AG10803 (cell line): ENCODE measurements around the gene AP3S1.

Experiments used
- DNase-seq: peaks from one replicate; pipeline ENCODE4 v3.0.0; 2010; ENCODE audit warnings: low read depth
- H3K4me3 ChIP-seq: 2 replicates; pipeline ENCODE4 v1.5.1; 2011; ENCODE audit warnings: mild to moderate bottlenecking, low read length, control low read depth
- CTCF ChIP-seq: conservative IDR thresholded peaks from 2 replicates; pipeline ENCODE4 v1.5.1; 2011; ENCODE audit warnings: mild to moderate bottlenecking, low read length, control low read depth, inconsistent platforms

The AP3S1 gene

DNA sequence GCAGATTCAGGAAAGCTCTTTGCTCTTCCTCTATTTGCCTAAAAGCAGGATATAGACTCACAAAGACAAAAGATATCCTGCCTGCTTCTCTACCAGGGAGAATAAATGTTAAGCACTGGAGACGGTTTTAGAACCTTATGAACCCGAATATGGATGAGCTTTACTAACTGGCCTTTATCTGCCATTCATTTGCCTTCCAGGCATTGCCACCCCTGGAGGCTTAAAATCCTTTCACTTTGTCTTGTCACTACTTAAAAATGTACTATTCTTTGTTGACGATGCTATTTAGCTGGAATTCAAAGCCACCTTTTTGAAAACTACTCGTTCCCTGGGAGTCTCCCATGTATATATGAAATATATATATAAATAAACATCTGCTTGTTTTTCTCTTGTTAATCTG lies 97.3 kb downstream of the AP3S1 start:
- no peak for DNase-seq
- TF ChIP-seq CTCF: no peak
- H3K4me3 ChIP-seq: no peak overlapping the region

DNA sequence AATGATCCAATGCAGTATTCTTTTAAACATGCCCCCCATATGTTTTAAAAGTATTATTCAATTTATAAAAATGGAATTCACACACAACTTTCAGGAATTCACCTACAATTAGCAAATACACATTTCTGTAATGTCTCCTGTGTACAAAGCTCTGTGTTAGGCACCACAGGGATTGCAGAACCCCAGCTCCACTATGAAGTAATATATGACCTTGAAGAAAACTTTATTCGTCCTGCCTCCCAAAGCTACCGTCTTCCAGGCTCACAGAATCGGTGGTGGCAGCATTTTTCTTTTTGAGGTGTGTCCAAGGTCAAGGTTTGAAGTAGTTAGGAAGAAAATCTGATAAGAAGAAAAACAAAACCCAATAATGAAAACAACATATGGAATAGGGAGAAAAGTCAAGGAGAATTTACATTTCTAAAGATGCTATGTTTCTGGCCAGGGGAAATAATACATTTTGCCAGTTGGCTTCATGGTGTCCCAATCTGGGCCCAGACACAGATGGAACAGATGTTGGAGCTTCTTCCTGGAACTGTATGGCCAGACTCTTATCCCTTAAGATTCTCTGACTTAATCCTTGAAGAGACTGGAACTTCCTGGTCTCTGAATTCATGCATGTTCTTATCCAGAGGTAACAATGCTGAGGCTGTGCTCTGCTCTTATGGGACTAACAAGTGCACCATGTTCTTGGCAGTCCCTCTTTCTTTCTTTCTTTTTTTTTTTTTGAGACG lies 98.5 kb downstream of the AP3S1 start:
- DNase-seq: no peak
- TF ChIP-seq CTCF: no peak
- no peak overlapping the region for H3K4me3 ChIP-seq

- peak; percentile 98 for DNase-seq
- TF ChIP-seq CTCF: no peak
Observed at GRCh38 chr5:115941051-115941675, 99.4 kb downstream of the AP3S1 start.

DNA sequence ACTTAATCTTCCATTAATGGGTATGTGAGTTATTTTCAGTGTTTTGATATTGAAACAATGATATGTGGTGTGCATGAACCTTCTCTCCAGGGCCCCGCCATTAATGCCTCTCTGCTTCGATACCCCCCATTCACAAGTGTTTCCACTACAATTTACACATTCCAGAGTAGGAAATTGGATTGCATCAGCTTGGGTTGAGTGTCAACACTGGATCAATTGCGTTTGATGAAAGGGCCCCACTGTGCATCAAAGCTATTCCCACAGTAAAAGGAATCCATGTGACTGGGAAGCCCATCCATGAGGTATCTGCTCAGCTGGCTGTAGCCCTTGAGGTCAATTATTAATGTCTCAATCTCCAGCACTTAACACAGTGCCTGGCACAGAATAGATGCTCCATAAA lies 102.8 kb downstream of the AP3S1 start:
- no peak overlapping the region for H3K4me3 ChIP-seq
- TF ChIP-seq CTCF: no peak
- no peak for DNase-seq

More at GRCh38 chr5:115941051-115941675, 99.4 kb downstream of the AP3S1 start:
- peak overlapping the region; percentile 24; the same call in 1 of the 2 replicates for H3K4me3 ChIP-seq

GRCh38 chr5:115946655-115947054 lies 104.9 kb downstream of the AP3S1 start:
- peak; percentile 56 for DNase-seq
- H3K4me3 ChIP-seq: no peak overlapping the region
- peak; percentile 14; the same call in 1 of the 2 replicates for TF ChIP-seq CTCF

DNA sequence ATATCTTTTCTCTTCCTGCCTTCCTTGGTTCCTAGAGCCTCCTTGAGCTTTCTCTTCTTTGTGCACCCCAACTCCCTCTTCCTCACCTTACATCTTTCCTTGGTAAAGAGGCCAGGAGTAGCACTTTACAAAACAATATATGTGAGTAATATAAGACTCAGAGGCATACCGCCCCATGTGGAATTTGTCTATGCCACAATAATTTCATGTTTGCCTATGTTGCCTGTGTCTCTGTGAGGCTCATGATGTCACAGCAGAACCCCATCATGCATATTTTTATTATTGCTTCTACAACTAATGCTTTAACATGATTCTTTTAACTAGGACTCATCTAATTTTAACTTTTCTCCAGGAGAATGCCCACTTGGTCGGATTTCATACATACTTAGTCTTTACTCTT lies 105.5 kb downstream of the AP3S1 start:
- no peak overlapping the region for H3K4me3 ChIP-seq
- no peak for TF ChIP-seq CTCF
- DNase-seq: peak; percentile 49

DNA sequence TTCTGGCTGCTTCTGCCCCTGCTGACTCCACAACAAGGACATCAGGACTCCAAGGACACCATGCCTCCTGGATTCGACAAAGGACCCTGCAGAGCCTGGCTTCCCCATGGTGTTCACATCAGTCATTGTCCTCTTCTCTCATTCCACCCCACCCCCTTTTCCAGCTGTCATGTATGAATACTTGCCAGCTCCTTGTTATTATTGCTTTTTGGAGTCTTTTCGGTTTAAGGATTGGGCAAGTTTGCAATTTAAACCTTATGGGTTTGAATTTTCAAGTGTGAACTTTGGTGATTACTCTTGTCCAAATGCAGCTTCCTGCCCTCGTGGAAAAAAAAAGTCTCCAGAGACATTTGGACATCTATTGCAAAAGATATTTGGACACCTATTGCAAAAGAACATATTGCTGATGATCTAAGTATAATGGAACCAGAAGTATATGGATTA lies 106.4 kb downstream of the AP3S1 start:
- H3K4me3 ChIP-seq: no peak overlapping the region
- peak; percentile 95 for DNase-seq

More for the DNA sequence above, 106.4 kb downstream of the AP3S1 start:
- no peak for TF ChIP-seq CTCF
